Thyroid gland (tissue), 4 donors: Measurements from ENCODE around the gene NCKAP5L.

Experiments
- POLR2A ChIP-seq, 2 donors: fragments of 450-650 bp; IDR thresholded peaks; one replicate each; pipeline ENCODE4 v1.6.1; 2017; ENCODE audit warnings: antibody characterized with exemption in 2 of 2, mild to moderate bottlenecking in 2 of 2, moderate library complexity in 1 of 2
- TF ChIP-seq, protein P1 (sequence below), 6 experiments: fragments of 200-600 bp in 3 of 6; fragments of 450-650 bp in 3 of 6; sonication (generic) in 3 of 6; IDR thresholded peaks; one replicate each; pipeline ENCODE4 v1.5.1; 2016 to 2019; ENCODE audit warnings: antibody characterized with exemption in 6 of 6, mild to moderate bottlenecking in 2 of 6, inconsistent platforms in 1 of 6, moderate library complexity in 1 of 6

DNA sequence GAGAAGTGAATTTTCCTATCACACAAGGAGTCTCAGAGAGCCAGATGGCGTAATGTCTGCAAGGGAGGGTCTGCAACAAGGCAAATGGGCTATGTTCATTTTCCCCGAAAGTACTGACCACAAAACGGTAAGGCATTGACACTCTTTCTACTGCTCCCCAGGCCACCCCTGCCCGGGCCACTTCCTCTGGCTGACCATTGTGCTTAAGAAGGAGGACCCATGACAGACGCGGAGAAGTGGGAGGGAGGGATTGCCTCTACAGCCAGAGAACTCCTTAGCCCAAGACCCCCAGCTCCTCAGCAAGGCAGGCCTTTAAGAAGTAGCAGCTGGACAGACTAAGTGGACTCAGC, 1.2 kb downstream of the NCKAP5L start:
- TF ChIP-seq POLR2A (IDR thresholded peaks at IDR 0.05), result no peak
- TF ChIP-seq, protein P1, sequence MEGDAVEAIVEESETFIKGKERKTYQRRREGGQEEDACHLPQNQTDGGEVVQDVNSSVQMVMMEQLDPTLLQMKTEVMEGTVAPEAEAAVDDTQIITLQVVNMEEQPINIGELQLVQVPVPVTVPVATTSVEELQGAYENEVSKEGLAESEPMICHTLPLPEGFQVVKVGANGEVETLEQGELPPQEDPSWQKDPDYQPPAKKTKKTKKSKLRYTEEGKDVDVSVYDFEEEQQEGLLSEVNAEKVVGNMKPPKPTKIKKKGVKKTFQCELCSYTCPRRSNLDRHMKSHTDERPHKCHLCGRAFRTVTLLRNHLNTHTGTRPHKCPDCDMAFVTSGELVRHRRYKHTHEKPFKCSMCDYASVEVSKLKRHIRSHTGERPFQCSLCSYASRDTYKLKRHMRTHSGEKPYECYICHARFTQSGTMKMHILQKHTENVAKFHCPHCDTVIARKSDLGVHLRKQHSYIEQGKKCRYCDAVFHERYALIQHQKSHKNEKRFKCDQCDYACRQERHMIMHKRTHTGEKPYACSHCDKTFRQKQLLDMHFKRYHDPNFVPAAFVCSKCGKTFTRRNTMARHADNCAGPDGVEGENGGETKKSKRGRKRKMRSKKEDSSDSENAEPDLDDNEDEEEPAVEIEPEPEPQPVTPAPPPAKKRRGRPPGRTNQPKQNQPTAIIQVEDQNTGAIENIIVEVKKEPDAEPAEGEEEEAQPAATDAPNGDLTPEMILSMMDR (IDR thresholded peaks at IDR 0.05), result no peak
